Keratinocyte (primary cell): ENCODE measurements around the gene TBCA. TPM values are rescaled to one million over a fixed set of nuclear protein-coding genes. Genes with fewer than 3 reads are reported as not detected.

ENCODE experiments used
- DNase-seq: peaks from one replicate; pipeline ENCODE4 v3.0.0-alpha.2; 2011; ENCODE audit warnings: low read depth, missing footprints, low spot score
- FAIRE-seq: peaks from 2 replicates; lab custom pipeline; 2011; peaks lifted over from hg19 to GRCh38; lab: Jason Lieb, UNC
- H2AFZ ChIP-seq: 2 replicates; pipeline ENCODE4 v1.6.0; 2012; ENCODE audit warnings: low read length, control low read depth, inconsistent platforms; ENCODE audit not compliant: control insufficient read depth
- H3K27ac ChIP-seq: 2 replicates; pipeline ENCODE4 v1.5.1; 2011; ENCODE audit warnings: low read length; ENCODE audit not compliant: control insufficient read depth, insufficient read depth
- H3K27me3 ChIP-seq: 3 replicates; pipeline ENCODE4 v1.6.0; 2011; ENCODE audit warnings: low read length; ENCODE audit not compliant: control insufficient read depth, insufficient read depth; ENCODE audit errors: extremely low read depth
- H3K36me3 ChIP-seq, 2 experiments: 2 replicates in 1 of 2; 3 replicates in 1 of 2; pipeline ENCODE4 v1.5.1; 2011; ENCODE audit warnings: low read length in 2 of 2, mild to moderate bottlenecking in 1 of 2; ENCODE audit not compliant: control insufficient read depth in 2 of 2, insufficient read depth in 2 of 2; ENCODE audit errors: extremely low read depth in 1 of 2
- H3K4me1 ChIP-seq: 3 replicates; pipeline ENCODE4 v1.5.1; 2011; ENCODE audit warnings: low read length; ENCODE audit not compliant: control insufficient read depth, insufficient read depth; ENCODE audit errors: extremely low read depth
- H3K4me2 ChIP-seq: 3 replicates; pipeline ENCODE4 v1.6.0; 2011; ENCODE audit warnings: low read depth, low read length; ENCODE audit not compliant: control insufficient read depth, insufficient read depth; ENCODE audit errors: extremely low read depth
- H3K4me3 ChIP-seq, 3 experiments: fragments of 200-600 bp in 1 of 3; sonication (generic) in 1 of 3; 2 replicates in 2 of 3; 3 replicates in 1 of 3; pipeline ENCODE4 v1.5.1; 2011 to 2016; ENCODE audit warnings: low read length in 3 of 3, mild to moderate bottlenecking in 3 of 3, control low read depth in 2 of 3, inconsistent platforms in 1 of 3, low read depth in 1 of 3, mixed read lengths in 1 of 3, mixed run types in 1 of 3, moderate library complexity in 1 of 3; ENCODE audit not compliant: control insufficient read depth in 2 of 3, insufficient read depth in 2 of 3; ENCODE audit errors: extremely low read depth in 1 of 3
- H3K79me2 ChIP-seq: 2 replicates; pipeline ENCODE4 v1.6.0; 2012; ENCODE audit warnings: low read length; ENCODE audit not compliant: control insufficient read depth, insufficient read depth
- H3K9ac ChIP-seq: 3 replicates; pipeline ENCODE4 v1.6.0; 2011; ENCODE audit warnings: low read length; ENCODE audit not compliant: control insufficient read depth, insufficient read depth; ENCODE audit errors: extremely low read depth
- H3K9me1 ChIP-seq: 3 replicates; pipeline ENCODE4 v1.6.0; 2011; ENCODE audit warnings: low read length; ENCODE audit not compliant: control insufficient read depth, insufficient read depth; ENCODE audit errors: extremely low read depth
- H3K9me3 ChIP-seq: 2 replicates; pipeline ENCODE4 v1.5.1; 2012; ENCODE audit warnings: low read depth, low read length; ENCODE audit not compliant: control insufficient read depth
- H4K20me1 ChIP-seq: 3 replicates; pipeline ENCODE4 v1.6.0; 2011; ENCODE audit warnings: low read length; ENCODE audit not compliant: control insufficient read depth, insufficient read depth; ENCODE audit errors: extremely low read depth
- CTCF ChIP-seq, 3 experiments: IDR thresholded peaks in 1 of 3; conservative IDR thresholded peaks in 1 of 3; optimal IDR thresholded peaks in 1 of 3; 2 replicates in 2 of 3; 3 replicates in 1 of 3; pipeline versions ENCODE3 to v1.5.1; 2011; ENCODE audit warnings: low read length in 3 of 3, mild to moderate bottlenecking in 3 of 3, moderate library complexity in 2 of 3, control low read depth in 1 of 3, inconsistent platforms in 1 of 3; ENCODE audit not compliant: insufficient read depth in 2 of 3; ENCODE audit errors: extremely low read depth in 1 of 3
- EZH2 ChIP-seq: IDR thresholded peaks from one replicate; pipeline ENCODE4 v1.6.1; 2012; ENCODE audit warnings: inconsistent platforms, mild to moderate bottlenecking, low read length, moderate library complexity
- dilution Hi-C: fragments of 300-500 bp; cut with MboI; formaldehyde crosslinking; loops from one replicate; pipeline ENCODE4 v1.7.0; 2020; ENCODE audit warnings: low sequenced_read_pairs; ENCODE audit not compliant: extremely low pct_ligation_motif_present
- polyA plus RNA-seq, 5 experiments: library from polyadenylated mRNA; depleted of rRNA in 3 of 5; stranded (reverse) in 3 of 5; stranded (forward) in 1 of 5; unstranded in 1 of 5; fragments of >200 nt; gene quantifications; 1 replicate in 1 of 5; 2 replicates in 3 of 5; 3 replicates in 1 of 5; pipeline versions ENCODE4 v1.2.1 to v1.2.3, GENCODE V29; 2011 to 2012; ENCODE audit warnings: missing spikeins in 2 of 5, low read depth in 1 of 5, low replicate concordance in 1 of 5

TBCA gene
- polyA plus RNA-seq, 1 donor (not counting 4 experiments of a cell fraction or from before 2014, with no cell fraction given): 225 TPM

GRCh38 chr5:77795268-77795667 is 19.1 kb upstream of the TBCA start:
- dilution Hi-C loops: no loop called here
- FAIRE-seq (no peak), DNase-seq (no peak)
- Histone ChIP-seq H3K9ac (no peak overlapping the region), H4K20me1 (no peaks in the 10 kb centered on the region), H3K36me3 (no peaks in the 10 kb centered on the region), H3K4me3 (no peak overlapping the region), H2AFZ (no peak overlapping the region), H3K27ac (no peak overlapping the region), H3K27me3 (peaks cover 30% of the 10 kb centered on the region), H3K79me2 (no peaks in the 10 kb centered on the region), H3K9me3 (no peaks in the 10 kb centered on the region), H3K4me2 (no peak overlapping the region), H3K9me1 (no peaks in the 10 kb centered on the region), H3K4me1 (no peaks in the 10 kb centered on the region)
- TF ChIP-seq EZH2 (no peak), CTCF (optimal IDR thresholded peaks at IDR 0.05 in 1 of 3, IDR thresholded peaks at IDR 0.05 in 1 of 3, conservative IDR thresholded peaks at IDR 0.05 in 1 of 3; ENCODE audit: extremely low read depth in 1 of 3, insufficient read depth in 2 of 3, low read length in 3 of 3) (no peak)

GRCh38 chr5:77791926-77792325 is 15.8 kb upstream of the TBCA start:
- no peak overlapping the region for H3K27ac ChIP-seq
- FAIRE-seq (no peak), DNase-seq (no peak)
- no peaks in the 10 kb centered on the region for H4K20me1 ChIP-seq
- no peaks in the 10 kb centered on the region for H3K9me3 ChIP-seq
- dilution Hi-C loops: no loop called here
- no peaks in the 10 kb centered on the region for H3K79me2 ChIP-seq
- no peaks in the 10 kb centered on the region for H3K9me1 ChIP-seq
- no peak overlapping the region for H3K4me2 ChIP-seq
- no peaks in the 10 kb centered on the region for H3K36me3 ChIP-seq
- no peak overlapping the region for H3K9ac ChIP-seq
- peaks cover 9% of the 10 kb centered on the region for H3K27me3 ChIP-seq
- no peak overlapping the region for H2AFZ ChIP-seq
- TF ChIP-seq EZH2 (no peak), CTCF (optimal IDR thresholded peaks at IDR 0.05 in 1 of 3, IDR thresholded peaks at IDR 0.05 in 1 of 3, conservative IDR thresholded peaks at IDR 0.05 in 1 of 3; ENCODE audit: extremely low read depth in 1 of 3, insufficient read depth in 2 of 3, low read length in 3 of 3) (no peak)
- H3K4me1 ChIP-seq: no peaks in the 10 kb centered on the region
- no peak overlapping the region for H3K4me3 ChIP-seq
